ENCODE measurements around the gene DPH3.

DNA sequence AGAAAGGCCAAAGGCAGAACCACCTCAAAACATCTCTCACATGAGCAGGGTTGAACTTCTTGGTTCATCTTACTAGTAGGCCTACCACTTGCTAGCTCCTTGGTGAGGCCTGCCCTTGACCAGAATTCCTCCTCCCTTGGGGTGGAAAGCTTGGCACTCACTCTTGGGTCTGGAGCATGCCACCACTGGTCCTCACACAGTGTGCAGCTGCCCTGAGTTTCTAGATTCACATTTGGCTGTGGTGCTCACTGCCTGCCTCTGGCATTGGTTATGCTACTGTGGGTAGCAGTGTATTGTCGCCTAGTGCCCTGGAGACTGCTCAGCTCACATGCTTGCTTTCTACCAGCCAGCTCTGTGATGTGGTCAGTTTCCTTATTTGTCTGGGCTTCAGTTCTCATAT, 23.9 kb upstream of the DPH3 start:
- TF ChIP-seq ZIC2 (tag by site-specific recombination; IDR thresholded peaks at IDR 0.05) = no peak
- TF ChIP-seq HOXD13 (CRISPR knock-in tag; IDR thresholded peaks at IDR 0.05; ENCODE audit: borderline replicate concordance) = no peak
- no peak for TF ChIP-seq ZBTB1 (tag by site-specific recombination; IDR thresholded peaks at IDR 0.05)
- no peak for TF ChIP-seq CTCF (tag by site-specific recombination; IDR thresholded peaks at IDR 0.05)
- TF ChIP-seq YY2 (tag by site-specific recombination; IDR thresholded peaks at IDR 0.05) = no peak
- no peak for TF ChIP-seq ZNF560 (tag by site-specific recombination; IDR thresholded peaks at IDR 0.05; ENCODE audit: borderline replicate concordance)
- TF ChIP-seq ZBTB10 (tag by site-specific recombination; IDR thresholded peaks at IDR 0.05) = no peak
- TF ChIP-seq PRDM6 (tag by site-specific recombination; IDR thresholded peaks at IDR 0.05) = no peak
- no peak for TF ChIP-seq ZNF140 (tag by site-specific recombination; IDR thresholded peaks at IDR 0.05)
